ENCODE measurements around the gene RASGRF2. TPM values are rescaled to one million over a fixed set of nuclear protein-coding genes. Genes with fewer than 3 reads are reported as not detected.

Gene RASGRF2
- total RNA-seq, 4 donors from 2014 or later: 3.3 to 26.4 (median 12.3) TPM

GRCh38 chr5:81058121-81058520 is 98.0 kb downstream of the RASGRF2 start:
- Histone ChIP-seq H3K27me3 (no peaks in the 10 kb centered on the region), H3K27ac (no peak overlapping the region), H3K36me3 (no peaks in the 10 kb centered on the region), H3K9me3 (no peaks in the 10 kb centered on the region), H3K4me3 (no peak overlapping the region), H3K4me1 (no peaks in the 10 kb centered on the region)
- intact Hi-C loops (cut with DNase I; ENCODE audit: low total_unique reads): no loop called here
- DNase-seq: no peak
- TF ChIP-seq POLR2A (IDR thresholded peaks at IDR 0.05): no peak
- TF ChIP-seq, protein P1, sequence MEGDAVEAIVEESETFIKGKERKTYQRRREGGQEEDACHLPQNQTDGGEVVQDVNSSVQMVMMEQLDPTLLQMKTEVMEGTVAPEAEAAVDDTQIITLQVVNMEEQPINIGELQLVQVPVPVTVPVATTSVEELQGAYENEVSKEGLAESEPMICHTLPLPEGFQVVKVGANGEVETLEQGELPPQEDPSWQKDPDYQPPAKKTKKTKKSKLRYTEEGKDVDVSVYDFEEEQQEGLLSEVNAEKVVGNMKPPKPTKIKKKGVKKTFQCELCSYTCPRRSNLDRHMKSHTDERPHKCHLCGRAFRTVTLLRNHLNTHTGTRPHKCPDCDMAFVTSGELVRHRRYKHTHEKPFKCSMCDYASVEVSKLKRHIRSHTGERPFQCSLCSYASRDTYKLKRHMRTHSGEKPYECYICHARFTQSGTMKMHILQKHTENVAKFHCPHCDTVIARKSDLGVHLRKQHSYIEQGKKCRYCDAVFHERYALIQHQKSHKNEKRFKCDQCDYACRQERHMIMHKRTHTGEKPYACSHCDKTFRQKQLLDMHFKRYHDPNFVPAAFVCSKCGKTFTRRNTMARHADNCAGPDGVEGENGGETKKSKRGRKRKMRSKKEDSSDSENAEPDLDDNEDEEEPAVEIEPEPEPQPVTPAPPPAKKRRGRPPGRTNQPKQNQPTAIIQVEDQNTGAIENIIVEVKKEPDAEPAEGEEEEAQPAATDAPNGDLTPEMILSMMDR (IDR thresholded peaks at IDR 0.05): no peak

DNA sequence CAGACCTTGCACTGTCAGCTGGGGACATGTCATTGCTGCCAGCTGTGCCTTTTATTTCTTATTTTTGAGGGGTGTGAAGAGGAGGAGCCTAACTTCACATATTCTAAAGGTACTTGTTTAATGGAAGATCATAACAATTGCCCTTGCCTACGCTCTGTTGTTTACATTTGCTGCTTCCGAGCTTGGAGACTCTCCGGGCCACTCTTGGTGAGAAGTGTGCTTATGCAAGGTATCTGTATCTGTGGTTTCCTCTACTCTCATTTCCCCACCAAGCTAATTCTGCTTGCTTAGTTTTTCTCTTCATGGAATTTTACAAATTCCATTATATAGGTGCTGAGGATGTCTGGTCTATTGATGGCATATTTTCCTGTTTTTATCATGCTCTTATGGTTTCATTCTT is 105.3 kb downstream of the RASGRF2 start:
- DNase-seq: no peak
- no peaks in the 10 kb centered on the region for H3K4me1 ChIP-seq
- intact Hi-C loops (cut with DNase I; ENCODE audit: low total_unique reads): no loop called here
- H3K27ac ChIP-seq: no peak overlapping the region
- H3K4me3 ChIP-seq: no peak overlapping the region
- TF ChIP-seq, protein P1 (IDR thresholded peaks at IDR 0.05): no peak
- TF ChIP-seq POLR2A (IDR thresholded peaks at IDR 0.05): no peak
- H3K27me3 ChIP-seq: no peaks in the 10 kb centered on the region
- no peaks in the 10 kb centered on the region for H3K9me3 ChIP-seq
- H3K36me3 ChIP-seq: no peaks in the 10 kb centered on the region

GRCh38 chr5:81066102-81066501 is 105.9 kb downstream of the RASGRF2 start:
- H3K27me3 ChIP-seq: no peaks in the 10 kb centered on the region
- H3K9me3 ChIP-seq: no peaks in the 10 kb centered on the region
- TF ChIP-seq, protein P1 (IDR thresholded peaks at IDR 0.05): no peak
- TF ChIP-seq POLR2A (IDR thresholded peaks at IDR 0.05): no peak
- DNase-seq: no peak
- no peak overlapping the region for H3K4me3 ChIP-seq
- intact Hi-C loops (cut with DNase I; ENCODE audit: low total_unique reads): no loop called here
- H3K27ac ChIP-seq: no peak overlapping the region
- H3K36me3 ChIP-seq: no peaks in the 10 kb centered on the region
- no peaks in the 10 kb centered on the region for H3K4me1 ChIP-seq

DNA sequence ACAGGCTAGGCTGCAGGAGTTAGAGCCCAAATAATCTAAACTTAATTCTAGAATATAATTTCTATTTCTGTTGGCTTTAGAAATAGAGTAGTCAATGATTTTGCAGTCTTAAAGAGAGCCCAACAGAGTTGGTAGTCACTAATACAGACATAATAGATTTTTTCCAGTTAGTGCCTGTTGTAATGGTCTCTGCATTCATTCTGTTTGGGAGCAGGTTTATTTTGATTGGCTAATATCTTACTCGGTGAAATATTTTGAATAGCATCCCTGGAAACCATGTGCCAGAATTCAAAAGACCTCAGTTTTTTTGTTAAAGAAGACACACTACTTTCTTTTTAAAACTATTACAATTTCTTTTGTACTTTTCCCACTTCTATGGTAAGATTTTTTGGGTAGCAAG is 107.2 kb downstream of the RASGRF2 start:
- Histone ChIP-seq H3K4me1 (no peaks in the 10 kb centered on the region), H3K27me3 (no peaks in the 10 kb centered on the region), H3K9me3 (no peaks in the 10 kb centered on the region), H3K27ac (no peak overlapping the region), H3K36me3 (no peaks in the 10 kb centered on the region), H3K4me3 (no peak overlapping the region)
- intact Hi-C loops (cut with DNase I; ENCODE audit: low total_unique reads): no loop called here
- TF ChIP-seq POLR2A (IDR thresholded peaks at IDR 0.05): no peak
- TF ChIP-seq, protein P1 (IDR thresholded peaks at IDR 0.05): no peak
- DNase-seq: no peak

- TF ChIP-seq POLR2A (IDR thresholded peaks at IDR 0.05): no peak
- TF ChIP-seq, protein P1 (IDR thresholded peaks at IDR 0.05): no peak
- no peaks in the 10 kb centered on the region for H3K27me3 ChIP-seq
- intact Hi-C loops (cut with DNase I; ENCODE audit: low total_unique reads): no loop called here
Measured at GRCh38 chr5:81068063-81068462, 107.9 kb downstream of the RASGRF2 start.

More at GRCh38 chr5:81068063-81068462, 107.9 kb downstream of the RASGRF2 start:
- Histone ChIP-seq H3K4me1 (no peaks in the 10 kb centered on the region), H3K4me3 (no peak overlapping the region), H3K36me3 (no peaks in the 10 kb centered on the region), H3K9me3 (no peaks in the 10 kb centered on the region), H3K27ac (peak overlapping the region in 1 of 2 donors; percentile 55)
- DNase-seq: no peak

All from uterus (tissue), 4 donors.